NCI-H345 (cell line): ENCODE data around the gene ZC3H10.
"Not testable (repeated sequence)": the region's sequence is repeated elsewhere in the genome, so short reads cannot be mapped to it uniquely, and the experiment has no call there.

ENCODE experiments used
- DNase-seq: peaks from one replicate; lab custom pipeline; 2025; lab: John Stamatoyannopoulos, UW

Gene ZC3H10

GRCh38 chr12:56117778-56118687 lies at the start of gene ZC3H10:
Gene ZC3H10 (plus strand): TSS chr12:56118266. CDS start chr12:56120563, 2,297 bp downstream.
- DNase-seq: peak; percentile 99

- DNase-seq: no peak
These were observed 46.4 kb upstream of the ZC3H10 start for GRCh38 chr12:56071648-56072047.

- no peak for DNase-seq
These were observed 43.7 kb upstream of the ZC3H10 start for GRCh38 chr12:56074396-56074795.

- DNase-seq: not testable (repeated sequence)
These were observed 40.1 kb upstream of the ZC3H10 start for GRCh38 chr12:56077966-56078365.

GRCh38 chr12:56078427-56078826 lies 39.6 kb upstream of the ZC3H10 start:
- DNase-seq: no peak

GRCh38 chr12:56078931-56079722 lies 38.9 kb upstream of the ZC3H10 start:
- DNase-seq: peak; percentile 66

GRCh38 chr12:56079723-56080555 lies 38.1 kb upstream of the ZC3H10 start, which contains the start of gene ERBB3:
Gene ERBB3 (plus strand): TSS chr12:56080165. CDS start chr12:56080301, 136 bp downstream.
- DNase-seq: peak; percentile 73

GRCh38 chr12:56080556-56081138 lies 37.4 kb upstream of the ZC3H10 start:
- no peak for DNase-seq

GRCh38 chr12:56081393-56082347 lies 36.4 kb upstream of the ZC3H10 start:
- DNase-seq: no peak

GRCh38 chr12:56082382-56082781 lies 35.7 kb upstream of the ZC3H10 start:
- DNase-seq: no peak

GRCh38 chr12:56082967-56083366 lies 35.1 kb upstream of the ZC3H10 start:
- no peak for DNase-seq

- DNase-seq: peak; percentile 14
These were observed 33.0 kb upstream of the ZC3H10 start for GRCh38 chr12:56084958-56085543.

- DNase-seq: no peak
These were observed 32.0 kb upstream of the ZC3H10 start for GRCh38 chr12:56086096-56086495.

- DNase-seq: no peak
These were observed 31.5 kb upstream of the ZC3H10 start for GRCh38 chr12:56086608-56087007.

GRCh38 chr12:56087220-56087619 lies 30.8 kb upstream of the ZC3H10 start:
- peak; percentile 13 for DNase-seq

GRCh38 chr12:56097738-56098137 lies 20.3 kb upstream of the ZC3H10 start:
- no peak for DNase-seq

- DNase-seq: peak; percentile 11
These were observed 19.5 kb upstream of the ZC3H10 start for GRCh38 chr12:56098592-56098991.

GRCh38 chr12:56099787-56100186 lies 18.3 kb upstream of the ZC3H10 start:
- no peak for DNase-seq

- no peak for DNase-seq
These were observed 17.0 kb upstream of the ZC3H10 start for GRCh38 chr12:56101045-56101444.

GRCh38 chr12:56102683-56103065 lies 15.4 kb upstream of the ZC3H10 start:
- DNase-seq: no peak
